ENCODE data around the gene NCOA7.

DNA sequence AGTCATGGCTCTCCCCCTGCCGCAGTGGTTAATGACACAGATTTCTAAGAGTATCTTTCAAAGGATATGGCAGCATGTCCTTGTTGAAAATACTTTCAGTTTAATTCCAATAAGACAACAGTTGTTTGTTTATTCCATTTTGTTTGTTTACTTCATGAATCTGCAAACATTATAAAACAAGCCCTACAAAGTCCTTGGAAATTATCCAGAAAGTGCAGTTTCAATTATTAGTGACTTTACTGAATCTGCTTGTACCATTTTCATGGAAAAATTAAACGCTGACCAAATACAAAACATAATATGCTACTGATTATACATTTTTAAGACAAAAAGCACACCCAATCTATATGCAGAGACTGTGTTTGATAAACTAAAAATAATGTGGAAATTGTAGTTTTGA, 38.0 kb upstream of the NCOA7 start:
- no peak for TF ChIP-seq EZH2 (optimal IDR thresholded peaks at IDR 0.05; ENCODE audit: low read depth, low read length)
- TF ChIP-seq, protein P1, sequence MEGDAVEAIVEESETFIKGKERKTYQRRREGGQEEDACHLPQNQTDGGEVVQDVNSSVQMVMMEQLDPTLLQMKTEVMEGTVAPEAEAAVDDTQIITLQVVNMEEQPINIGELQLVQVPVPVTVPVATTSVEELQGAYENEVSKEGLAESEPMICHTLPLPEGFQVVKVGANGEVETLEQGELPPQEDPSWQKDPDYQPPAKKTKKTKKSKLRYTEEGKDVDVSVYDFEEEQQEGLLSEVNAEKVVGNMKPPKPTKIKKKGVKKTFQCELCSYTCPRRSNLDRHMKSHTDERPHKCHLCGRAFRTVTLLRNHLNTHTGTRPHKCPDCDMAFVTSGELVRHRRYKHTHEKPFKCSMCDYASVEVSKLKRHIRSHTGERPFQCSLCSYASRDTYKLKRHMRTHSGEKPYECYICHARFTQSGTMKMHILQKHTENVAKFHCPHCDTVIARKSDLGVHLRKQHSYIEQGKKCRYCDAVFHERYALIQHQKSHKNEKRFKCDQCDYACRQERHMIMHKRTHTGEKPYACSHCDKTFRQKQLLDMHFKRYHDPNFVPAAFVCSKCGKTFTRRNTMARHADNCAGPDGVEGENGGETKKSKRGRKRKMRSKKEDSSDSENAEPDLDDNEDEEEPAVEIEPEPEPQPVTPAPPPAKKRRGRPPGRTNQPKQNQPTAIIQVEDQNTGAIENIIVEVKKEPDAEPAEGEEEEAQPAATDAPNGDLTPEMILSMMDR (IDR thresholded peaks at IDR 0.05; ENCODE audit: low read length) = no peak

Measured in MM.1S (cell line).